Fibroblast of the aortic adventitia (primary cell): ENCODE results near the gene ZNF469. TPM values are rescaled to one million over a fixed set of nuclear protein-coding genes. Genes with fewer than 3 reads are reported as not detected.

Experiments used
- DNase-seq: peaks from one replicate; pipeline ENCODE4 v3.0.0-alpha.2; 2010; ENCODE audit warnings: low read depth
- H3K4me3 ChIP-seq: 2 replicates; pipeline ENCODE4 v1.5.1; 2011; ENCODE audit warnings: low read depth, mild to moderate bottlenecking, control low read depth, low read length, moderate library complexity
- CTCF ChIP-seq: IDR thresholded peaks from 2 replicates; pipeline ENCODE4 v1.5.1; 2011; ENCODE audit warnings: mild to moderate bottlenecking, low read length, control low read depth, inconsistent platforms; ENCODE audit not compliant: insufficient read depth
- total RNA-seq: library from RNA; depleted of rRNA; stranded (reverse); fragments of >200 nt; gene quantifications from 2 replicates; pipeline ENCODE4 v1.2.3, GENCODE V29; 2012; ENCODE audit warnings: low replicate concordance

The ZNF469 gene
- total RNA-seq, 1 donor: 7.0 TPM

GRCh38 chr16:88352261-88353200, 30.2 kb upstream of the ZNF469 start:
- no peak for DNase-seq
- TF ChIP-seq CTCF: no peak
- H3K4me3 ChIP-seq: no peak overlapping the region

GRCh38 chr16:88353232-88353631, 29.5 kb upstream of the ZNF469 start:
- no peak overlapping the region for H3K4me3 ChIP-seq
- DNase-seq: no peak
- no peak for TF ChIP-seq CTCF

- no peak for TF ChIP-seq CTCF
- no peak overlapping the region for H3K4me3 ChIP-seq
- no peak for DNase-seq
Observed at GRCh38 chr16:88353691-88354090, 29.1 kb upstream of the ZNF469 start.

- no peak for DNase-seq
- no peak for TF ChIP-seq CTCF
- H3K4me3 ChIP-seq: no peak overlapping the region
Observed at GRCh38 chr16:88354229-88355092, 28.3 kb upstream of the ZNF469 start.

- DNase-seq: no peak
- TF ChIP-seq CTCF: no peak
- H3K4me3 ChIP-seq: no peak overlapping the region
Observed at GRCh38 chr16:88355093-88355388, 27.7 kb upstream of the ZNF469 start.

GRCh38 chr16:88355389-88356123, 27.2 kb upstream of the ZNF469 start:
- no peak for DNase-seq
- no peak for TF ChIP-seq CTCF

More at GRCh38 chr16:88355389-88356123, 27.2 kb upstream of the ZNF469 start:
- no peak overlapping the region for H3K4me3 ChIP-seq
